ENCODE results near the gene MDM1.

The MDM1 gene

GRCh38 chr12:68331869-68332727 is at the start of gene MDM1:
Gene MDM1 (minus strand): TSS chr12:68332362. CDS start chr12:68332245, 117 bp downstream.
- DNase-seq: peak; percentile 98

- no peak for DNase-seq
Observed at GRCh38 chr12:68381476-68382219, 49.5 kb upstream of the MDM1 start.

- DNase-seq: peak; percentile 75
Observed at GRCh38 chr12:68378872-68379606, 46.9 kb upstream of the MDM1 start.

- no peak for DNase-seq
Observed at GRCh38 chr12:68377881-68378280, 45.7 kb upstream of the MDM1 start.

- DNase-seq: no peak
Observed at GRCh38 chr12:68376901-68377300, 44.7 kb upstream of the MDM1 start.

- no peak for DNase-seq
Observed at GRCh38 chr12:68375756-68376695, 43.9 kb upstream of the MDM1 start.

GRCh38 chr12:68374307-68374982 is 42.3 kb upstream of the MDM1 start:
- DNase-seq: peak; percentile 32

- DNase-seq: no peak
Observed at GRCh38 chr12:68370667-68371066, 38.5 kb upstream of the MDM1 start.

GRCh38 chr12:68370006-68370590 is 37.9 kb upstream of the MDM1 start:
- no peak for DNase-seq

- no peak for DNase-seq
Observed at GRCh38 chr12:68368327-68368726, 36.2 kb upstream of the MDM1 start.

GRCh38 chr12:68367903-68368302 is 35.7 kb upstream of the MDM1 start:
- DNase-seq: no peak

- DNase-seq: no peak
Observed at GRCh38 chr12:68367116-68367515, 35.0 kb upstream of the MDM1 start.

- peak; percentile 94 for DNase-seq
Observed at GRCh38 chr12:68364893-68365725, 32.9 kb upstream of the MDM1 start.

GRCh38 chr12:68364328-68364727 is 32.2 kb upstream of the MDM1 start:
- no peak for DNase-seq

GRCh38 chr12:68361953-68362352 is 29.8 kb upstream of the MDM1 start:
- no peak for DNase-seq

GRCh38 chr12:68359674-68360073 is 27.5 kb upstream of the MDM1 start:
- no peak for DNase-seq

GRCh38 chr12:68358532-68359485 is 26.6 kb upstream of the MDM1 start:
- peak; percentile 72 for DNase-seq

- DNase-seq: no peak
Observed at GRCh38 chr12:68356986-68357385, 24.8 kb upstream of the MDM1 start.

All from femur (tissue), 1 donor.